ENCODE measurements around the gene LRCH1.

DNA sequence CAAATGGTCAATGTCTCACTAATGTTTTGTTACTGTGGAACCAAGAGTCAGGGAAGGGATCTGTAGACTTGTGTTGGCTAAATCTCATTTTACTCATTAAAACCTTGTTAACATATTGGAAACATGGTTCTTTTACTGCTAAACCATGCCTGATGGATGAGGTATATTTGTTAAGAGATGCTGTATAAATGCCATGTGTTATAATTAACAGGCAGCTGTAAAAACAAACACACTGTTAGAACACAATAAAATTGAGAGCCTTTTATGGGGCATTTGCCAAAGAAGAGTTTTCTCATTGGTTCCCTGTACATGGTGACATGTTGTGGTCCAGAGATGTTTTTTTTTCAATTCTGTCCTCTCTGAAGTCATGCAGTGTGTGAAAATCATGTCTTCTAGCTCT lies 122.0 kb downstream of the LRCH1 start:
- TF ChIP-seq CTCF (IDR thresholded peaks at IDR 0.05): no peak
- no peak for TF ChIP-seq POLR2A (IDR thresholded peaks at IDR 0.05)

Data from transverse colon (tissue), 3 donors.